ENCODE measurements around the gene C16orf89. TPM values are rescaled to one million over a fixed set of nuclear protein-coding genes. Genes with fewer than 3 reads are reported as not detected.
A peak's percentile ranks its signal among the peaks of the same experiment; 100 is the strongest.

Gene C16orf89
- total RNA-seq, 1 experiment from 2014 or later, result not detected

- ChIA-PET CTCF (interaction anchor here (1.5 kb wide), 1 partner anchor 32 kb away, joined by 8 read pairs; no protein-coding TSS in a partner anchor), POLR2A (interaction anchor here (0.9 kb wide), 1 partner anchor 15 kb away, joined by 3 read pairs; no protein-coding TSS in a partner anchor)
- H3K9me3 Mint-ChIP-seq (ENCODE audit: unreplicated experiment), result no peaks in the 10 kb centered on the region
- no peak overlapping the region for H3K27ac Mint-ChIP-seq (ENCODE audit: low read depth, unreplicated experiment)
- no peaks in the 10 kb centered on the region for H3K36me3 Mint-ChIP-seq (ENCODE audit: insufficient read depth, unreplicated experiment)
- TF ChIP-seq, protein P1, sequence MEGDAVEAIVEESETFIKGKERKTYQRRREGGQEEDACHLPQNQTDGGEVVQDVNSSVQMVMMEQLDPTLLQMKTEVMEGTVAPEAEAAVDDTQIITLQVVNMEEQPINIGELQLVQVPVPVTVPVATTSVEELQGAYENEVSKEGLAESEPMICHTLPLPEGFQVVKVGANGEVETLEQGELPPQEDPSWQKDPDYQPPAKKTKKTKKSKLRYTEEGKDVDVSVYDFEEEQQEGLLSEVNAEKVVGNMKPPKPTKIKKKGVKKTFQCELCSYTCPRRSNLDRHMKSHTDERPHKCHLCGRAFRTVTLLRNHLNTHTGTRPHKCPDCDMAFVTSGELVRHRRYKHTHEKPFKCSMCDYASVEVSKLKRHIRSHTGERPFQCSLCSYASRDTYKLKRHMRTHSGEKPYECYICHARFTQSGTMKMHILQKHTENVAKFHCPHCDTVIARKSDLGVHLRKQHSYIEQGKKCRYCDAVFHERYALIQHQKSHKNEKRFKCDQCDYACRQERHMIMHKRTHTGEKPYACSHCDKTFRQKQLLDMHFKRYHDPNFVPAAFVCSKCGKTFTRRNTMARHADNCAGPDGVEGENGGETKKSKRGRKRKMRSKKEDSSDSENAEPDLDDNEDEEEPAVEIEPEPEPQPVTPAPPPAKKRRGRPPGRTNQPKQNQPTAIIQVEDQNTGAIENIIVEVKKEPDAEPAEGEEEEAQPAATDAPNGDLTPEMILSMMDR (IDR thresholded peaks at IDR 0.05; ENCODE audit: unreplicated experiment), result no peak
- intact Hi-C loops (cut with micrococcal nuclease), result no loop called here
- H3K27me3 Mint-ChIP-seq (ENCODE audit: insufficient read depth, unreplicated experiment), result peaks cover 26% of the 10 kb centered on the region
- no peak for DNase-seq (ENCODE audit: unreplicated experiment)
- no peaks in the 10 kb centered on the region for H3K4me1 Mint-ChIP-seq (ENCODE audit: insufficient read depth, unreplicated experiment)
- H3K4me3 Mint-ChIP-seq (ENCODE audit: unreplicated experiment), result no peak overlapping the region
- BruUV-seq (replicated peaks), result no TSS peak
Measured at GRCh38 chr16:5059386-5060072, 6.2 kb downstream of the C16orf89 start.

- Mint-ChIP-seq H3K9me3 (ENCODE audit: unreplicated experiment) (no peaks in the 10 kb centered on the region), H3K27ac (ENCODE audit: low read depth, unreplicated experiment) (no peak overlapping the region), H3K4me1 (ENCODE audit: insufficient read depth, unreplicated experiment) (no peaks in the 10 kb centered on the region), H3K4me3 (ENCODE audit: unreplicated experiment) (no peak overlapping the region), H3K27me3 (ENCODE audit: insufficient read depth, unreplicated experiment) (peaks cover 26% of the 10 kb centered on the region), H3K36me3 (ENCODE audit: insufficient read depth, unreplicated experiment) (no peaks in the 10 kb centered on the region)
- DNase-seq (ENCODE audit: unreplicated experiment), result no peak
- ChIA-PET CTCF (interaction anchor here (0.6 to 1.5 kb wide), 2 partner anchors 33 to 103 kb away, joined by 3 to 8 read pairs; no protein-coding TSS in a partner anchor), POLR2A (no interaction called here)
- TF ChIP-seq, protein P1 (IDR thresholded peaks at IDR 0.05; ENCODE audit: unreplicated experiment), result no peak
- BruUV-seq (replicated peaks), result no TSS peak
- intact Hi-C loops (cut with micrococcal nuclease), result no loop called here
Measured at GRCh38 chr16:5058476-5058875, 7.3 kb downstream of the C16orf89 start.

DNA sequence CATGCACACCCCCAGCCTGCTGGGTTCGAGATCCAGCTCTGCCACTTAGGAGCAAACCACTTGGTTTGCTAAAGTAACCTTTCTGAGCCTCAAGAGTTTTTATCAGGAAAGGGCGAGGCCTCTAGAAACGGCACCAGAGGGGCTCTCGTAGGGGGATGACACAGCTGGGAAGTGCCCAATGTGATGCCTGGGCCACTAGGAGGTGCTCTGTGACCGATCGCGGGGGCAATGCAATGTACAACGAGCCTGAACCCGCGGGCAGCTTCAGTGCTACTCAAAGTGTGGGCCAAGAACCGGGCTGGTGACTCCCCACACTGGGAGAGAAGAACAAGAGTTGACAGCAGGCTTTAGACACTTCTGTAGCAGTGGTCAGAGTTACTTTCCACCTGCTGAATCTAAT, 9.4 kb downstream of the C16orf89 start:
- intact Hi-C loops (cut with micrococcal nuclease), result no loop called here
- TF ChIP-seq, protein P1 (IDR thresholded peaks at IDR 0.05; ENCODE audit: unreplicated experiment), result peak; percentile 17
- H3K36me3 Mint-ChIP-seq (ENCODE audit: insufficient read depth, unreplicated experiment), result no peaks in the 10 kb centered on the region
- H3K4me1 Mint-ChIP-seq (ENCODE audit: insufficient read depth, unreplicated experiment), result no peaks in the 10 kb centered on the region
- H3K4me3 Mint-ChIP-seq (ENCODE audit: unreplicated experiment), result no peak overlapping the region
- ChIA-PET CTCF (no interaction called here), POLR2A (no interaction called here)
- no peaks in the 10 kb centered on the region for H3K9me3 Mint-ChIP-seq (ENCODE audit: unreplicated experiment)
- no peak overlapping the region for H3K27ac Mint-ChIP-seq (ENCODE audit: low read depth, unreplicated experiment)
- peak; percentile 37 for DNase-seq (ENCODE audit: unreplicated experiment)
- no TSS peak for BruUV-seq (replicated peaks)
- H3K27me3 Mint-ChIP-seq (ENCODE audit: insufficient read depth, unreplicated experiment), result peaks cover 13% of the 10 kb centered on the region

DNA sequence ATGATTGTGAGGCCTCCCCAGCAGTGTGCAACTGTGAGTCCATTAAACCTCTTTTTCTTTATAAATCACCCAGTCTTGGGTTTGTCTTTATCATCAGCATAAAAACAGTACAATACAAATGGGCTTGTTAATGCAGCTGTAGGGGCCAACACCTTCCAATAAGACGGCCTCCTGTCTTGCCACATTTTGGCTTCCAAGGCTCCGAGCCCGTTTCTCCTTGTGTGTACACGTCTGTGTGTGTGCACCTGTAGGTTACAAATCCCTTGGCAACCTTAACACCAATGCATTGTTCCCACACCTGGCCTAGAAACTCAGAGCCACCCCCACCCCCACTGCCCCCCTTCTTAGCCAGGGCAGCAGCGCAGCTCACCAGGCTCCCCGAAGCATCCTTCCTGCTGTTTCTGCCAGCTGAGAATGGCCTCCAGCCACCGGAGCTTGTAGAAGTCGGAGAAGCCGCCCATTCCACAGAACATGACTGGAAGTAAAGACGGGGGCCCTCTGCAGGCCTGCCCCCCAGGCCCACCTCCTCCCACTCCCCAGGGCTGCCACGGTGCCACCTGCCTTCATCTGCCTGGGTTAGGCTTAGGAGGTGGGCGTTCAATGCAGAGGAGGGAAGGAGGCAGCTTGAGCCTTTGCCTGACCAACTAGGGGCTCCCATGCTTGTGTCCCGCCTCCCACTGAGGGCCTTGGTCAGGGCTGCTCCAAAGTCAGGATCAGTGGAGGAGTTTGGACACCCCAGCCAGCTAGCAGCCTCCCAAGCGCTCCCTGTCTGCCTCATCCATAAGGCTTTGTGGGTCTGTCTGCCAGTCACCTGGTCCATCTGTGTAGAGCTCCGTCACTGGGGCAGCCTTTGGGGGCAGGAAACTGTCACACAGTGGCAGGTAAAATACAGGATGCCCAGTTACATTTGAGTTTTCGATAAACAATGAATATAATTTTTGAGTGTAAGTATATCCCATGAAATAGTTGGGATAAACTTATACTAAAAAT, 10.6 kb downstream of the C16orf89 start:
- no peak for DNase-seq (ENCODE audit: unreplicated experiment)
- no peaks in the 10 kb centered on the region for H3K4me1 Mint-ChIP-seq (ENCODE audit: insufficient read depth, unreplicated experiment)
- ChIA-PET CTCF (no interaction called here), POLR2A (interaction anchor here (0.6 kb wide), 1 partner anchor 149 kb away, joined by 3 read pairs; no protein-coding TSS in a partner anchor)
- no peaks in the 10 kb centered on the region for H3K9me3 Mint-ChIP-seq (ENCODE audit: unreplicated experiment)
- no peaks in the 10 kb centered on the region for H3K36me3 Mint-ChIP-seq (ENCODE audit: insufficient read depth, unreplicated experiment)
- no TSS peak for BruUV-seq (replicated peaks)
- no peak overlapping the region for H3K4me3 Mint-ChIP-seq (ENCODE audit: unreplicated experiment)
- TF ChIP-seq, protein P1 (IDR thresholded peaks at IDR 0.05; ENCODE audit: unreplicated experiment), result no peak
- intact Hi-C loops (cut with micrococcal nuclease), result no loop called here
- H3K27ac Mint-ChIP-seq (ENCODE audit: low read depth, unreplicated experiment), result no peak overlapping the region
- peaks cover 20% of the 10 kb centered on the region for H3K27me3 Mint-ChIP-seq (ENCODE audit: insufficient read depth, unreplicated experiment)

Measured in MCF 10A (cell line).